ENCODE data around the gene NCOA7. TPM values are rescaled to one million over a fixed set of nuclear protein-coding genes. Genes with fewer than 3 reads are reported as not detected.
"Not testable (repeated sequence)": the region's sequence is repeated elsewhere in the genome, so short reads cannot be mapped to it uniquely, and the experiment has no call there.

Gene NCOA7
- total RNA-seq, 4 donors from 2014 or later = 9.0 to 36.2 (median 21.8) TPM

DNA sequence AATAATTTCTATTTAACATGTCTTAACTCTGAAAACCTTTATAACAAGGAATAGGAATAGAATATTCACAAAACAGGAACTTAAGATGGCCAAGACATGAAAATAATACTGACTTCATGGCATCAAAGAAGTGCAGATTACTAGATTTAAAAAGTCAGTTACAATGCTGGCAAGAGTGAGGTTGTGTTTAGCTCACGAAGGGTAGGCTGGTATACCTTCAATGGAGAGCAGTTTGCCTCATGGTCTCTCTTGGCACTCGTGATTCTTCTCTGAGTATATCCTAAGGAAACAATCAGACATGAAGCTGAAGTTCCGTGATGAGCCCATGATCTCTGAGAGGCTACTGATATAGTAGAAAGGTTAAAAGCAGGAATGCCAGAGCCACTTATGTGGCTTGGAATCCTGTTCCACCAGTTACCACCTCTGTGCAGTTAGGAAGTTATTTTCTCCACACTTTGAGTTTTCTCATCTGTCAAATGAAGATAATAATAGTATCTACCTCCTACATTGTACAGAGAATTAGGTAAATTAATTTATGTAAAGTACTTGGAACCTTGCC, 7.2 kb downstream of the NCOA7 start:
- peak overlapping the region in 1 of 3 donors; percentile 26 for H3K27ac ChIP-seq
- no peaks in the 10 kb centered on the region for H3K9me3 ChIP-seq
- H3K4me3 ChIP-seq (replicated peaks in 1 of 3) = no peak overlapping the region
- peaks cover 6 to 20% of the 10 kb centered on the region in 2 donors for H3K4me1 ChIP-seq
- H3K36me3 ChIP-seq = no peaks in the 10 kb centered on the region
- WGBS, 2 donors = 53 to 69% methylated on average over 3 of the region's 3 CpGs
- no peaks in the 10 kb centered on the region for H3K27me3 ChIP-seq
- TF ChIP-seq POLR2A (IDR thresholded peaks at IDR 0.05) = no peak
- TF ChIP-seq, protein P1, sequence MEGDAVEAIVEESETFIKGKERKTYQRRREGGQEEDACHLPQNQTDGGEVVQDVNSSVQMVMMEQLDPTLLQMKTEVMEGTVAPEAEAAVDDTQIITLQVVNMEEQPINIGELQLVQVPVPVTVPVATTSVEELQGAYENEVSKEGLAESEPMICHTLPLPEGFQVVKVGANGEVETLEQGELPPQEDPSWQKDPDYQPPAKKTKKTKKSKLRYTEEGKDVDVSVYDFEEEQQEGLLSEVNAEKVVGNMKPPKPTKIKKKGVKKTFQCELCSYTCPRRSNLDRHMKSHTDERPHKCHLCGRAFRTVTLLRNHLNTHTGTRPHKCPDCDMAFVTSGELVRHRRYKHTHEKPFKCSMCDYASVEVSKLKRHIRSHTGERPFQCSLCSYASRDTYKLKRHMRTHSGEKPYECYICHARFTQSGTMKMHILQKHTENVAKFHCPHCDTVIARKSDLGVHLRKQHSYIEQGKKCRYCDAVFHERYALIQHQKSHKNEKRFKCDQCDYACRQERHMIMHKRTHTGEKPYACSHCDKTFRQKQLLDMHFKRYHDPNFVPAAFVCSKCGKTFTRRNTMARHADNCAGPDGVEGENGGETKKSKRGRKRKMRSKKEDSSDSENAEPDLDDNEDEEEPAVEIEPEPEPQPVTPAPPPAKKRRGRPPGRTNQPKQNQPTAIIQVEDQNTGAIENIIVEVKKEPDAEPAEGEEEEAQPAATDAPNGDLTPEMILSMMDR (IDR thresholded peaks at IDR 0.05) = no peak
- intact Hi-C loops (cut with DNase I) = no loop called here
- peak in 1 of 2 donors; percentile 6 for DNase-seq

GRCh38 chr6:125798734-125799508, 8.2 kb downstream of the NCOA7 start:
- no peak for DNase-seq
- peaks cover 6 to 21% of the 10 kb centered on the region in 2 donors for H3K4me1 ChIP-seq
- TF ChIP-seq, protein P1 (IDR thresholded peaks at IDR 0.05) = no peak
- no peak for TF ChIP-seq POLR2A (IDR thresholded peaks at IDR 0.05)
- H3K27me3 ChIP-seq = no peaks in the 10 kb centered on the region
- 89 to 94% methylated on average over 5 of the region's 5 CpGs for WGBS, 2 donors
- no peak overlapping the region for H3K4me3 ChIP-seq (replicated peaks in 1 of 3)
- intact Hi-C loops (cut with DNase I) = no loop called here
- no peaks in the 10 kb centered on the region for H3K36me3 ChIP-seq
- H3K9me3 ChIP-seq = no peaks in the 10 kb centered on the region
- H3K27ac ChIP-seq = no peak overlapping the region

DNA sequence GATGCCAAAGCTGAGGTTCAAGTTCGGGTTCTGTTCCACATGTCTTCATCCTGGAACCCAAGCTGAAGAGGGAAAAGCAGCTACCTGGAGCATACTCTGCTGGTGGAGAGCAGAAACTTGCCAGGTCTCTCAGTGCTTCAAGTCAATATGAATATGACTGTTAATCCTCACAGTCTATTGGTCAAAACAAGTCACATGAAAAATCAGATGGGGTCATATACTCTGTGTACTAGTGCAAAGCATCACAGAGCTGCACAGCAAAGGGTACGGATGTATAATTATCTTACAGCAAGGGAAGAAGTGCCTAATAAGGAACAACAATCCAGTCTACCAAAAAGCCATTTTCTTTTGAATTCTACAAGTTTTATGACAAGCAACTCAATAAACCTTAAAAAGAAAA, 11.6 kb downstream of the NCOA7 start:
- H3K4me1 ChIP-seq = peaks cover 2 to 15% of the 10 kb centered on the region in 2 donors
- no peaks in the 10 kb centered on the region for H3K27me3 ChIP-seq
- DNase-seq = no peak
- H3K4me3 ChIP-seq (replicated peaks in 1 of 3) = no peak overlapping the region
- intact Hi-C loops (cut with DNase I) = no loop called here
- no peak overlapping the region for H3K27ac ChIP-seq
- no peaks in the 10 kb centered on the region for H3K9me3 ChIP-seq
- TF ChIP-seq POLR2A (IDR thresholded peaks at IDR 0.05) = no peak
- TF ChIP-seq, protein P1 (IDR thresholded peaks at IDR 0.05) = no peak
- WGBS, 2 donors = 92 to 100% methylated on average over 2 of the region's 2 CpGs
- H3K36me3 ChIP-seq = no peaks in the 10 kb centered on the region

DNA sequence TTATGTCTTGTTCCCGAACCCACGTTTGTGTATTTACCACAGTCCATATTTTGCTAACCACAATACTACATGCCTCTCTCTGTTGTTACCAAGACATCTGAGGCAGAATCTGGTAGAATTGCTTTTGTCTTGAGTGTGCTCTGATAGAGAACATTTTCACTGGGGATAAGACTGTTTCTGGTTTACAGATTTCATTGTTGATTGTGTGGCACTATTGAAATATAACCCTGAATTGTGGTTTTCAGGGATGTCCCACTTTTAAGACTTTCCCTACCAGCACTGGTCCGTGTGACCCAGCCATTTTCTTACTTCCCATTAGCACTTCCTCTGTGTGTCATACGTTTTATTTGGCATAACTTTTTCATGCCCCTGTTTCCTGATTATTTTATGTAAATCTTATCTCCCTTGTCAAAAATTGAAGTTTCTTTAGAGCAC, 12.2 kb downstream of the NCOA7 start:
- H3K4me3 ChIP-seq (replicated peaks in 1 of 3) = no peak overlapping the region
- H3K4me1 ChIP-seq = peaks cover 0 to 9% of the 10 kb centered on the region in 2 donors
- no peak for DNase-seq
- TF ChIP-seq, protein P1 (IDR thresholded peaks at IDR 0.05) = no peak
- TF ChIP-seq POLR2A (IDR thresholded peaks at IDR 0.05) = no peak
- no peaks in the 10 kb centered on the region for H3K9me3 ChIP-seq
- H3K36me3 ChIP-seq = no peaks in the 10 kb centered on the region
- intact Hi-C loops (cut with DNase I) = no loop called here
- WGBS, 2 donors = 66 to 73% methylated on average over 4 of the region's 4 CpGs
- H3K27me3 ChIP-seq = no peaks in the 10 kb centered on the region
- no peak overlapping the region for H3K27ac ChIP-seq

DNA sequence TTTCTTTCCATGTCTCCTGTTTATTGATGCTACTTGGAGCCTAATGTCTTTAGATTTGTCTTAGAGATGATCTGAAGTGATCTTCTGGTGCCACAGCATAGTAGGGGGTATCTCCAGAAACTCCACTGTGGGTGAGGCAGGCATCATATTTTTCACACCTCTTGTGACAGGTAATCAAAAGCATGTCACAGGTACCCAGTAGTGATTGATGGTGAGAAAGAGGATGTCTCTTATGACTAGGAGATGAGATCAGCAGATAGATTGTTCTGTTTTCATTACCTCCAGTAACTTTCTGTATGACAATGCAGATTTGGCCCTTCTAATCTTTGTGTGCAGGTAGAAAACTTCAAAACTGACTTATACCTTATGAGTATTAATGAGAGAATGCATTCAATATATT, 13.5 kb downstream of the NCOA7 start:
- no peak overlapping the region for H3K27ac ChIP-seq
- intact Hi-C loops (cut with DNase I) = no loop called here
- H3K27me3 ChIP-seq = no peaks in the 10 kb centered on the region

DNA sequence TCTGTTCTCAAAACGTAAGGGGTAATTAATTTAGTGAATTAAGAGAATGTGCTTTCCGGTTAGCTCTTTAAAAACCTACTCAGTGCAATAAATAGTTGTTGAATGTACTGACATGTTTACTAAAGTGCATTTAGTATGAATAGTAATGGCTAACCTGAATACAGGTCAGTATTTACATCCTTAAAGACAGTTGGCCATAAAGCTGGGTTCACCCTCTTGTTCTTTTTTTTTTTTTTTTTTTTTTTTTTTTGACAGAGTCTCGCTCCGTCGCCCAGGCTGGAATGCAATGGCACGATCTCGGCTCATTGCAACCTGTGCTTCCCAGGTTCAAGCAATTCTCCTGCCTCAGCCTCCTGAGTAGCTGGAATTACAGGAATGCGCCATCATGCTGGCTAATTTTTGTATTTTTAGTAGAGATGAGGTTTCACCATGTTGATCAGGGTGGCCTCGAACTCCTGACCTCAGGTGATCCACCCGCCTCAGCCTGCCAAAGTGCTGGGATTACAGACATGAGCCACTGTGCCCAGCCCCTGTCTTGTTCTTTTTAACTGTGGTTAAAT, 14.2 kb downstream of the NCOA7 start:
- DNase-seq; intact Hi-C loops (cut with DNase I); H3K27ac ChIP-seq; H3K9me3 ChIP-seq; H3K4me3 ChIP-seq (replicated peaks in 1 of 3); H3K27me3 ChIP-seq; H3K36me3 ChIP-seq; H3K4me1 ChIP-seq: not testable (repeated sequence)
- WGBS, 2 donors = 90 to 91% methylated on average over 10 of the region's 10 CpGs

More for the DNA sequence above, 13.5 kb downstream of the NCOA7 start:
- no peak for DNase-seq
- H3K9me3 ChIP-seq = no peaks in the 10 kb centered on the region
- no peak overlapping the region for H3K4me3 ChIP-seq (replicated peaks in 1 of 3)
- no peaks in the 10 kb centered on the region for H3K36me3 ChIP-seq
- TF ChIP-seq, protein P1 (IDR thresholded peaks at IDR 0.05) = no peak
- TF ChIP-seq POLR2A (IDR thresholded peaks at IDR 0.05) = no peak
- peaks cover 0 to 6% of the 10 kb centered on the region in 2 donors for H3K4me1 ChIP-seq

All from thyroid gland (tissue), 4 donors.